HAP-1 (cell line): ENCODE results near the gene CRYAB.
"Not testable (repeated sequence)": the region's sequence is repeated elsewhere in the genome, so short reads cannot be mapped to it uniquely, and the experiment has no call there.

Source experiments
- DNase-seq, 2 experiments: peaks; one replicate each; pipeline ENCODE4 v3.0.0-alpha.2; 2016 to 2020; ENCODE audit warnings: low spot score in 2 of 2
- H3K27me3 ChIP-seq: fragments of 250-450 bp; sonication (Bioruptor Pico); 2 replicates; pipeline ENCODE4 v1.5.1; 2020; ENCODE audit warnings: low read depth, mild to moderate bottlenecking, moderate library complexity
- H3K36me3 ChIP-seq: fragments of 250-450 bp; sonication (Bioruptor Pico); replicated peaks from 2 replicates; pipeline ENCODE4 v1.5.1; 2020; ENCODE audit warnings: mild to moderate bottlenecking
- H3K4me1 ChIP-seq: fragments of 250-450 bp; sonication (Bioruptor Pico); 2 replicates; pipeline ENCODE4 v1.5.1; 2020; ENCODE audit warnings: mild to moderate bottlenecking
- H3K4me3 ChIP-seq: fragments of 250-450 bp; sonication (Bioruptor Pico); 2 replicates; pipeline ENCODE4 v1.5.1; 2020; ENCODE audit warnings: mild to moderate bottlenecking, moderate library complexity
- H3K9me3 ChIP-seq: fragments of 250-450 bp; sonication (Bioruptor Pico); 2 replicates; pipeline ENCODE4 v1.5.1; 2020; ENCODE audit warnings: mild to moderate bottlenecking, moderate library complexity
- in situ Hi-C: fragments of 300-500 bp; cut with MboI; formaldehyde crosslinking; loops from 3 replicates; pipeline ENCODE4 v1.14.3; 2020; ENCODE audit warnings: low sequenced_read_pairs, inconsistent platforms, mixed read lengths

The CRYAB gene

GRCh38 chr11:111939836-111940604 is 28.4 kb upstream of the CRYAB start:
- no peak for DNase-seq
- no peaks in the 10 kb centered on the region; the same call in 1 of the 2 replicates for H3K36me3 ChIP-seq
- H3K27me3 ChIP-seq, result no peaks in the 10 kb centered on the region
- H3K9me3 ChIP-seq, result no peaks in the 10 kb centered on the region
- peaks cover 14% of the 10 kb centered on the region for H3K4me1 ChIP-seq
- in situ Hi-C loops, result no loop called here
- H3K4me3 ChIP-seq, result no peak overlapping the region

- in situ Hi-C loops, result no loop called here
- H3K4me1 ChIP-seq, result peaks cover 19% of the 10 kb centered on the region
Observed at GRCh38 chr11:111938687-111939160, 27.2 kb upstream of the CRYAB start.

GRCh38 chr11:111937844-111938243 is 26.3 kb upstream of the CRYAB start:
- Histone ChIP-seq H3K36me3 (no peaks in the 10 kb centered on the region; the same call in 1 of the 2 replicates), H3K9me3 (no peaks in the 10 kb centered on the region), H3K4me1 (peaks cover 20% of the 10 kb centered on the region), H3K27me3 (no peaks in the 10 kb centered on the region), H3K4me3 (peak overlapping the region; percentile 42)
- in situ Hi-C loops, result no loop called here
- DNase-seq, result no peak

More at GRCh38 chr11:111938687-111939160, 27.2 kb upstream of the CRYAB start:
- Histone ChIP-seq H3K4me3 (no peak overlapping the region), H3K27me3 (no peaks in the 10 kb centered on the region), H3K9me3 (no peaks in the 10 kb centered on the region), H3K36me3 (no peaks in the 10 kb centered on the region; the same call in 1 of the 2 replicates)
- DNase-seq, result no peak

GRCh38 chr11:111937461-111937769 is 25.8 kb upstream of the CRYAB start:
- Histone ChIP-seq H3K4me3 (peak overlapping the region; percentile 42), H3K4me1 (peaks cover 20% of the 10 kb centered on the region), H3K27me3 (no peaks in the 10 kb centered on the region), H3K36me3 (no peaks in the 10 kb centered on the region; the same call in 1 of the 2 replicates), H3K9me3 (no peaks in the 10 kb centered on the region)
- DNase-seq, result no peak
- in situ Hi-C loops, result no loop called here

GRCh38 chr11:111936040-111936540 is 24.5 kb upstream of the CRYAB start:
- Histone ChIP-seq H3K27me3 (no peaks in the 10 kb centered on the region), H3K4me3 (no peak overlapping the region; the same call in 1 of the 2 replicates), H3K9me3 (no peaks in the 10 kb centered on the region), H3K4me1 (peaks cover 23% of the 10 kb centered on the region), H3K36me3 (no peaks in the 10 kb centered on the region)
- in situ Hi-C loops, result no loop called here
- no peak for DNase-seq

GRCh38 chr11:111935317-111936039 is 23.9 kb upstream of the CRYAB start:
- in situ Hi-C loops, result no loop called here
- Histone ChIP-seq H3K4me3 (no peak overlapping the region), H3K27me3 (no peaks in the 10 kb centered on the region), H3K36me3 (no peaks in the 10 kb centered on the region), H3K9me3 (no peaks in the 10 kb centered on the region), H3K4me1 (peaks cover 23% of the 10 kb centered on the region)
- no peak for DNase-seq

GRCh38 chr11:111934306-111934705 is 22.7 kb upstream of the CRYAB start:
- DNase-seq, result no peak
- Histone ChIP-seq H3K4me3 (no peak overlapping the region), H3K27me3 (no peaks in the 10 kb centered on the region), H3K9me3 (no peaks in the 10 kb centered on the region), H3K36me3 (no peaks in the 10 kb centered on the region), H3K4me1 (peaks cover 23% of the 10 kb centered on the region)
- in situ Hi-C loops, result no loop called here

- DNase-seq, result no peak
- Histone ChIP-seq H3K36me3 (no peaks in the 10 kb centered on the region), H3K27me3 (no peaks in the 10 kb centered on the region), H3K4me3 (no peak overlapping the region), H3K4me1 (peaks cover 23% of the 10 kb centered on the region), H3K9me3 (no peaks in the 10 kb centered on the region)
- in situ Hi-C loops, result no loop called here
Observed at GRCh38 chr11:111933872-111934271, 22.3 kb upstream of the CRYAB start.

- in situ Hi-C loops, H3K36me3 ChIP-seq, H3K4me3 ChIP-seq, H3K9me3 ChIP-seq, DNase-seq, H3K27me3 ChIP-seq: not testable (repeated sequence)
- peaks cover 23% of the 10 kb centered on the region for H3K4me1 ChIP-seq
Observed at GRCh38 chr11:111933176-111933575, 21.6 kb upstream of the CRYAB start.

GRCh38 chr11:111932611-111932950 is 21.0 kb upstream of the CRYAB start:
- Histone ChIP-seq H3K36me3 (no peaks in the 10 kb centered on the region), H3K27me3 (no peaks in the 10 kb centered on the region), H3K9me3 (no peaks in the 10 kb centered on the region), H3K4me1 (peaks cover 23% of the 10 kb centered on the region), H3K4me3 (no peak overlapping the region)
- DNase-seq, result no peak
- in situ Hi-C loops, result no loop called here

GRCh38 chr11:111930472-111930871 is 18.9 kb upstream of the CRYAB start:
- Histone ChIP-seq H3K27me3 (no peaks in the 10 kb centered on the region), H3K36me3 (no peaks in the 10 kb centered on the region), H3K4me1 (peaks cover 22% of the 10 kb centered on the region), H3K4me3 (no peak overlapping the region), H3K9me3 (no peaks in the 10 kb centered on the region)
- DNase-seq, result no peak
- in situ Hi-C loops, result no loop called here

GRCh38 chr11:111926505-111927391 is 15.2 kb upstream of the CRYAB start:
- in situ Hi-C loops, result no loop called here
- DNase-seq, result peak; percentile 89 to 97
- Histone ChIP-seq H3K36me3 (no peaks in the 10 kb centered on the region), H3K27me3 (no peaks in the 10 kb centered on the region), H3K9me3 (no peaks in the 10 kb centered on the region), H3K4me1 (peaks cover 14% of the 10 kb centered on the region), H3K4me3 (peak overlapping the region; percentile 20)

- no peaks in the 10 kb centered on the region for H3K9me3 ChIP-seq
- in situ Hi-C loops, result no loop called here
- H3K36me3 ChIP-seq, result no peaks in the 10 kb centered on the region
- peaks cover 12% of the 10 kb centered on the region for H3K4me1 ChIP-seq
- no peak overlapping the region for H3K4me3 ChIP-seq
- no peak for DNase-seq
- H3K27me3 ChIP-seq, result no peaks in the 10 kb centered on the region
Observed at GRCh38 chr11:111925953-111926352, 14.4 kb upstream of the CRYAB start.
